ENCODE data around the gene LRRC43. TPM values are rescaled to one million over a fixed set of nuclear protein-coding genes. Genes with fewer than 3 reads are reported as not detected.
A peak's percentile ranks its signal among the peaks of the same experiment; 100 is the strongest.
"Not testable (repeated sequence)": the region's sequence is repeated elsewhere in the genome, so short reads cannot be mapped to it uniquely, and the experiment has no call there.

LRRC43 gene
- total RNA-seq, 1 donor from 2014 or later = 0.24 TPM

DNA sequence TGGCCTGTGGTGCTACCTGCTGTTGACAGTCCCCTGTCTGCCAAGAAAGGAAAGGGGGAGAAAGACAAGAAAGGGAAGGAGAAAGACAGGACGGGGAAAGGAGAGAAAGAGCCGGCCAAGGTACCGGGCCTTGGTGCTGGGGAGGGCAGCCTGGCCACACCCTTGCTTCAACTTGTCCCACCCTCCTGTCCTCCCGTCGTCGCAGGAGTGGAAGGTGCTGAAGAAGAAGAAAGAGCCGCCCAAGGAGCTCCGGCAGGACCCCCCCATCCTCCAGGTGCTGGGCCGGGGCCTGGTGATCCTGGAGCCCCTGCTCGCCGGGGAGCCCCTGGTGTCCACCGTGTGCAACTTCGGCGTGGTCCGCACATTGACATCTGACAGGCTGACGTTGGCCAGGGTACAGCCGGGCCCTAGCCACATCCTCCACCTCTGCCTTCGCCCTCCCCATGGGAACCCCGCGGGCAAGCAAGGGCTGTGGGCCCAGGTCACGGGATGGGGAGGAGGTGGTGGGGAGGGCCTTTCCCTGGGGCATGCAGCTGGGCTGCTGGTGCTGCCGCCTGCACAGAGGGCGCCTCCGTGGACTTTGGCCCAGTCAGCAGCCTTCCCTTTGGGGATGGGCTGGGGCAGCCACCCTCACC lies 17.7 kb downstream of the LRRC43 start:
- peaks cover 13% of the 10 kb centered on the region for H3K4me1 Mint-ChIP-seq
- Histone ChIP-seq H4K20me1 (ENCODE audit: low read depth) (peaks cover 13% of the 10 kb centered on the region), H3K27ac (no peak overlapping the region), H3K9me3 (ENCODE audit: low read depth) (no peaks in the 10 kb centered on the region), H3F3A (ENCODE audit: low read depth) (peaks cover 18% of the 10 kb centered on the region), H2AFZ (replicated peaks) (no peak overlapping the region), H3K4me1 (peaks cover 3% of the 10 kb centered on the region), H3K4me3 (no peak overlapping the region), H3K79me2 (ENCODE audit: low read depth) (no peaks in the 10 kb centered on the region), H3K4me2 (no peak overlapping the region), H3K27me3 (peaks cover 44% of the 10 kb centered on the region), H3K36me3 (no peaks in the 10 kb centered on the region), H3K9ac (no peak overlapping the region)
- peaks cover 2% of the 10 kb centered on the region for H3K9me3 Mint-ChIP-seq
- no peak overlapping the region for H3K4me3 Mint-ChIP-seq
- H3K36me3 Mint-ChIP-seq = no peaks in the 10 kb centered on the region
- H3K27me3 Mint-ChIP-seq (ENCODE audit: insufficient read depth, low read depth) = peaks cover 37% of the 10 kb centered on the region
- H3K27ac Mint-ChIP-seq = no peak overlapping the region
- peak; percentile 49 for DNase-seq (ENCODE audit: low spot score)
- TF ChIP-seq, protein P1, sequence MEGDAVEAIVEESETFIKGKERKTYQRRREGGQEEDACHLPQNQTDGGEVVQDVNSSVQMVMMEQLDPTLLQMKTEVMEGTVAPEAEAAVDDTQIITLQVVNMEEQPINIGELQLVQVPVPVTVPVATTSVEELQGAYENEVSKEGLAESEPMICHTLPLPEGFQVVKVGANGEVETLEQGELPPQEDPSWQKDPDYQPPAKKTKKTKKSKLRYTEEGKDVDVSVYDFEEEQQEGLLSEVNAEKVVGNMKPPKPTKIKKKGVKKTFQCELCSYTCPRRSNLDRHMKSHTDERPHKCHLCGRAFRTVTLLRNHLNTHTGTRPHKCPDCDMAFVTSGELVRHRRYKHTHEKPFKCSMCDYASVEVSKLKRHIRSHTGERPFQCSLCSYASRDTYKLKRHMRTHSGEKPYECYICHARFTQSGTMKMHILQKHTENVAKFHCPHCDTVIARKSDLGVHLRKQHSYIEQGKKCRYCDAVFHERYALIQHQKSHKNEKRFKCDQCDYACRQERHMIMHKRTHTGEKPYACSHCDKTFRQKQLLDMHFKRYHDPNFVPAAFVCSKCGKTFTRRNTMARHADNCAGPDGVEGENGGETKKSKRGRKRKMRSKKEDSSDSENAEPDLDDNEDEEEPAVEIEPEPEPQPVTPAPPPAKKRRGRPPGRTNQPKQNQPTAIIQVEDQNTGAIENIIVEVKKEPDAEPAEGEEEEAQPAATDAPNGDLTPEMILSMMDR (IDR thresholded peaks at IDR 0.05) = peak; percentile 32
- TF ChIP-seq EZH2phosphoT487 (IDR thresholded peaks at IDR 0.05) = no peak

DNA sequence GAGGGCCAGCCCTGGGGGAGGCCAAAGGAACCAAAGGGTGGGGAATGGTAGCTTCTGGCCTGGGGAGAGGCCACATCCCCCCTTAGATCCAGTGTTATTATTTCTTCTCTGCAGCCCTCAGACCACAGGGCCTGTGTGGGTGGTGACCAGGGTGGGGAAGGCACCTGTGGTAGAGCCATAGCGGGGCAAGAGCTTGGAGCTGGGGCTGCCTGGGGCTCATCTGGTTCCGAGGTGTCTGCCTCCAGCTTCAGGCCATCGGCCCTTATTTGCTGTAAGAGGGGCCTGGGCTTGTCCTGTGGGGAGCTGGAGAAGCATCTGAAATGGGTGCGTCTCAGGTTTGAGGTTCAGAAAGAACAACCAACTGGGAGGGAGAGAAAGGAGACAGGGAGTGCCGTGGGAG lies 18.5 kb downstream of the LRRC43 start:
- Histone ChIP-seq H3K79me2 (ENCODE audit: low read depth) (no peaks in the 10 kb centered on the region), H3K9ac (no peak overlapping the region), H3K27me3 (peaks cover 51% of the 10 kb centered on the region), H2AFZ (replicated peaks) (no peak overlapping the region), H3K27ac (no peak overlapping the region), H3K36me3 (no peaks in the 10 kb centered on the region), H3K9me3 (ENCODE audit: low read depth) (no peaks in the 10 kb centered on the region), H4K20me1 (ENCODE audit: low read depth) (peaks cover 20% of the 10 kb centered on the region), H3F3A (ENCODE audit: low read depth) (peaks cover 23% of the 10 kb centered on the region), H3K4me2 (no peak overlapping the region), H3K4me3 (no peak overlapping the region), H3K4me1 (peaks cover 3% of the 10 kb centered on the region)
- H3K4me3 Mint-ChIP-seq = peak overlapping the region; percentile 58
- DNase-seq (ENCODE audit: low spot score) = no peak
- H3K27ac Mint-ChIP-seq = no peak overlapping the region
- no peaks in the 10 kb centered on the region for H3K9me3 Mint-ChIP-seq
- H3K36me3 Mint-ChIP-seq = no peaks in the 10 kb centered on the region
- TF ChIP-seq EZH2 (IDR thresholded peaks at IDR 0.05) (no peak), EZH2phosphoT487 (IDR thresholded peaks at IDR 0.05) (no peak)
- TF ChIP-seq, protein P1 (IDR thresholded peaks at IDR 0.05) = no peak
- peaks cover 39% of the 10 kb centered on the region for H3K27me3 Mint-ChIP-seq (ENCODE audit: insufficient read depth, low read depth)
- H3K4me1 Mint-ChIP-seq = peaks cover 13% of the 10 kb centered on the region

DNA sequence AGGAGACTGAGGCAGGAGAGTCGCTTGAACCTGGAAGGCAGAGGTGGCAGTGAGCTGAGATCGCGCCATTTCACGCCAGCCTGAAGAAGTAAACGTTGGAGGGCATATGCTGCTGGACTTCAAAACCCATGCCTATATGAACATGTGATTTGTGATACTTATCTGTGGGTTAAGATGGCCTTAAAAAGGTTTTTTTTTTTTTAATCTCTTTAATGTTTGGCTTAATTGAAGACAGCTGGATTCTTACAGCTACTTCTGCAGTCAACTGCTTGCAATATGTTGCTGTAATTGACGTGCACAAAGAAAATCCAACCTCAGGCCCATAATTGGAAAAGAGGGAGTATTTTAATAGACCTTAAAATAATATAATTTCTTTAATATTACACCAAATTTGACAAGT lies 19.1 kb downstream of the LRRC43 start:
- no peak overlapping the region for H3K4me3 ChIP-seq

DNA sequence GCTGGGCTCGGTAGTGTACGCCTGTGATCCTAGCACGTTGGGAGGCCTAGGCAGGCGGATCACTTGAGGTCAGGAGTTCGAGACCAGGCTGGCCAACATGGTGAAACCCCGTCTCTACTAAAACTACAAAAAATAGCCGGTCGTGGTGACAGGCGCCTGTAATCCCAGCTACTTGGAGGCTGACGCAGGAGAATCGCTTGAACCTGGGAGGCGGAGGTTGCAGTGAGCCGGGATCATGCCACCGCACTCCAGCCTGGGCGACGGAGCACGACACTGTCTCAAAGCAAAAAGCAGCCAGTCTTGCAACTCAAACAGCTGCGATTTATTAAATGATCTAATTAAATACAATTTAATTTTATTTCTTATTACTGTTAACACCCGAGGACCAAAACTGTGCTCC lies 19.9 kb downstream of the LRRC43 start:
- H3K36me3 ChIP-seq; H3K4me1 ChIP-seq; H3K36me3 Mint-ChIP-seq; H2AFZ ChIP-seq (replicated peaks); H3K9ac ChIP-seq; H3K9me3 Mint-ChIP-seq; H3K27ac Mint-ChIP-seq; H3K27ac ChIP-seq; DNase-seq (ENCODE audit: low spot score); H3K9me3 ChIP-seq (ENCODE audit: low read depth); H3K79me2 ChIP-seq (ENCODE audit: low read depth): not testable (repeated sequence)
- H3K4me3 Mint-ChIP-seq = peak overlapping the region; percentile 84
- Histone ChIP-seq H3K4me2 (peak overlapping the region; percentile 79), H3K27me3 (peaks cover 54% of the 10 kb centered on the region), H3K4me3 (peak overlapping the region; percentile 50), H4K20me1 (ENCODE audit: low read depth) (peaks cover 35% of the 10 kb centered on the region), H3F3A (ENCODE audit: low read depth) (peaks cover 38% of the 10 kb centered on the region)
- H3K4me1 Mint-ChIP-seq = peaks cover 13% of the 10 kb centered on the region
- peaks cover 40% of the 10 kb centered on the region for H3K27me3 Mint-ChIP-seq (ENCODE audit: insufficient read depth, low read depth)

More for the DNA sequence above, 19.1 kb downstream of the LRRC43 start:
- Mint-ChIP-seq H3K9me3 (no peaks in the 10 kb centered on the region), H3K4me1 (peaks cover 13% of the 10 kb centered on the region), H3K27me3 (ENCODE audit: insufficient read depth, low read depth) (peaks cover 40% of the 10 kb centered on the region), H3K4me3 (no peak overlapping the region), H3K27ac (no peak overlapping the region), H3K36me3 (no peaks in the 10 kb centered on the region)
- Histone ChIP-seq H4K20me1 (ENCODE audit: low read depth) (peaks cover 27% of the 10 kb centered on the region), H3K27me3 (peaks cover 54% of the 10 kb centered on the region), H3K9me3 (ENCODE audit: low read depth) (no peaks in the 10 kb centered on the region), H3K9ac (no peak overlapping the region), H3K79me2 (ENCODE audit: low read depth) (no peaks in the 10 kb centered on the region), H3K4me2 (no peak overlapping the region), H2AFZ (replicated peaks) (no peak overlapping the region), H3K27ac (no peak overlapping the region), H3K4me1 (peaks cover 3% of the 10 kb centered on the region), H3K36me3 (no peaks in the 10 kb centered on the region), H3F3A (ENCODE audit: low read depth) (peaks cover 30% of the 10 kb centered on the region)
- no peak for DNase-seq (ENCODE audit: low spot score)
- TF ChIP-seq EZH2phosphoT487 (IDR thresholded peaks at IDR 0.05) (no peak), EZH2 (IDR thresholded peaks at IDR 0.05) (no peak)
- TF ChIP-seq, protein P1 (IDR thresholded peaks at IDR 0.05) = no peak

Data from neural progenitor cell (in vitro differentiated cells).